Loucy (cell line): ENCODE measurements around the gene RAB27A.

Source experiments
- CTCF ChIP-seq: fragments of 200-600 bp; sonication (generic); conservative IDR thresholded peaks from 2 replicates; pipeline ENCODE4 v1.5.1; 2014; ENCODE audit warnings: mild to moderate bottlenecking, antibody characterized with exemption, low read length
- EZH2phosphoT487 ChIP-seq: fragments of 200-600 bp; IDR thresholded peaks from 2 replicates; pipeline ENCODE4 v1.6.1; 2018; ENCODE audit warnings: antibody characterized with exemption, mild to moderate bottlenecking, moderate library complexity, borderline replicate concordance

GRCh38 chr15:55197719-55198118, 91.9 kb downstream of the RAB27A start:
- no peak for TF ChIP-seq CTCF
- no peak for TF ChIP-seq EZH2phosphoT487
